ENCODE measurements around the gene SPECC1L. TPM values are rescaled to one million over a fixed set of nuclear protein-coding genes. Genes with fewer than 3 reads are reported as not detected.

SPECC1L gene
- total and polyA plus RNA-seq, 2 of the 8 experiments (the other 6 are each of a cell fraction or from before 2014, with no cell fraction given) = 15.7 to 61.6 TPM

DNA sequence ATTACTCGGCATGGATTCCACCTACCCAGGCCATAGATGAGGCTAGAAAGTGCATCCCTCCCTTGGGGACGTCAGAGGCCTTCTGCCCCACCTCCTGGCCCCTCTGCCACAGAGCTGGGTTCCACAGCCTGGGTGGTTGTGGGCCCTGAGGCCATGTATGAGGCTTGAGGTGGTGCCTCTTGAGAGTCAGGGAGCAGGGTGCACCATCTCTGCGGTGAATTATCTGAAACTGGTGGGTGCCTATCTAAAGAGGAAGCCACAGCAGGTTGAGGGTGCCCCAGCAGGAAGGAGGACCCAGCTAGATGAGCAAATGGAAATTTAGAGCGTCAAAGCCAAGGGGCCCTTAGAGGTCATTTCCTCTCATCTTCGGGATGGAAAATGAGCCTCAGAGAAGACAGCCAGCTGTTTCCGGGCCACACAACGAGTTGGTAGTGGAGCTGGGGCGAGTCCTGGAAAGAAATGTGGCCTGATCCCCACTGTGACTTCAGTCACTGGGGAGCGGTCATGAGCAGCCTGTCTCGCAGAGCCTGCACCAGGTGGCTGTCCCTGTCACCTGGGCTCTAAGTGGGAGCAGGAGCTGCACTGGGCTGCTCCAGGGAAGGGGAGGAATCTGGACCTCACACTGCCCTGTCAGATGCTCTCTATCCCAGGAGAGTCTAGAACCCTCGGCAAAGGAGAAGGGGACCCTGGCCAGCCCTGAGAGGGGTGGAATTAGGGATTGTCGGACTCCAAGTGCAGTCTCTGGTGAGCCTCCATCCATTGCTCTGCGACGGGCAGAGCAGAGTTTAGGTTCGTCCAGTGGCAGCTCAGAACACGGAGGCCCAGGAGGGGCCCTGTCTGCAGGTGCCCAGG is 164.1 kb downstream of the SPECC1L start (continued):
- TF ChIP-seq EZH2 (IDR thresholded peaks at IDR 0.05; ENCODE audit: low read depth, low read length, severe bottlenecking) (no peak), GABPA (IDR thresholded peaks at IDR 0.05; ENCODE audit: borderline replicate concordance, insufficient read depth, low read length) (no peak)
- TF ChIP-seq, protein P1, sequence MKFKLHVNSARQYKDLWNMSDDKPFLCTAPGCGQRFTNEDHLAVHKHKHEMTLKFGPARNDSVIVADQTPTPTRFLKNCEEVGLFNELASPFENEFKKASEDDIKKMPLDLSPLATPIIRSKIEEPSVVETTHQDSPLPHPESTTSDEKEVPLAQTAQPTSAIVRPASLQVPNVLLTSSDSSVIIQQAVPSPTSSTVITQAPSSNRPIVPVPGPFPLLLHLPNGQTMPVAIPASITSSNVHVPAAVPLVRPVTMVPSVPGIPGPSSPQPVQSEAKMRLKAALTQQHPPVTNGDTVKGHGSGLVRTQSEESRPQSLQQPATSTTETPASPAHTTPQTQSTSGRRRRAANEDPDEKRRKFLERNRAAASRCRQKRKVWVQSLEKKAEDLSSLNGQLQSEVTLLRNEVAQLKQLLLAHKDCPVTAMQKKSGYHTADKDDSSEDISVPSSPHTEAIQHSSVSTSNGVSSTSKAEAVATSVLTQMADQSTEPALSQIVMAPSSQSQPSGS (IDR thresholded peaks at IDR 0.05; ENCODE audit: low read length) = no peak
